Activated naive CD4-positive, alpha-beta T cell treated with anti-CD3 and anti-CD28 coated beads, Interleukin-2, amount 10 ng/mL, durations not matched to agents 7 days and 5 days (primary cell): ENCODE data around the gene OR56A3.
"Not testable (repeated sequence)": the region's sequence is repeated elsewhere in the genome, so short reads cannot be mapped to it uniquely, and the experiment has no call there.

Source experiments
- CTCF ChIA-PET: fragments of 350-600 bp; sonication (Branson Sonifier 250); formaldehyde crosslinking; loops from one replicate; lab custom pipeline; 2021; ENCODE audit warnings: antibody characterized with exemption; lab: Charles Lee
- DNase-seq: peaks from one replicate; pipeline ENCODE4 v3.0.0-alpha.2; 2020
- H3K27ac Mint-ChIP-seq: one replicate; pipeline ENCODE4 v1.8.0; 2021; ENCODE audit warnings: mild to moderate bottlenecking, moderate library complexity, mixed read lengths
- H3K27me3 Mint-ChIP-seq: one replicate; pipeline ENCODE4 v1.8.0; 2021; ENCODE audit warnings: mild to moderate bottlenecking, mixed read lengths
- H3K36me3 Mint-ChIP-seq: one replicate; pipeline ENCODE4 v1.8.0; 2021; ENCODE audit warnings: mixed read lengths
- H3K4me1 Mint-ChIP-seq: one replicate; pipeline ENCODE4 v1.8.0; 2021; ENCODE audit warnings: mixed read lengths
- H3K4me3 Mint-ChIP-seq: one replicate; pipeline ENCODE4 v1.8.0; 2021; ENCODE audit warnings: mild to moderate bottlenecking, moderate library complexity, mixed read lengths
- H3K9me3 Mint-ChIP-seq: one replicate; pipeline ENCODE4 v1.8.0; 2021; ENCODE audit warnings: mixed read lengths

Gene OR56A3

DNA sequence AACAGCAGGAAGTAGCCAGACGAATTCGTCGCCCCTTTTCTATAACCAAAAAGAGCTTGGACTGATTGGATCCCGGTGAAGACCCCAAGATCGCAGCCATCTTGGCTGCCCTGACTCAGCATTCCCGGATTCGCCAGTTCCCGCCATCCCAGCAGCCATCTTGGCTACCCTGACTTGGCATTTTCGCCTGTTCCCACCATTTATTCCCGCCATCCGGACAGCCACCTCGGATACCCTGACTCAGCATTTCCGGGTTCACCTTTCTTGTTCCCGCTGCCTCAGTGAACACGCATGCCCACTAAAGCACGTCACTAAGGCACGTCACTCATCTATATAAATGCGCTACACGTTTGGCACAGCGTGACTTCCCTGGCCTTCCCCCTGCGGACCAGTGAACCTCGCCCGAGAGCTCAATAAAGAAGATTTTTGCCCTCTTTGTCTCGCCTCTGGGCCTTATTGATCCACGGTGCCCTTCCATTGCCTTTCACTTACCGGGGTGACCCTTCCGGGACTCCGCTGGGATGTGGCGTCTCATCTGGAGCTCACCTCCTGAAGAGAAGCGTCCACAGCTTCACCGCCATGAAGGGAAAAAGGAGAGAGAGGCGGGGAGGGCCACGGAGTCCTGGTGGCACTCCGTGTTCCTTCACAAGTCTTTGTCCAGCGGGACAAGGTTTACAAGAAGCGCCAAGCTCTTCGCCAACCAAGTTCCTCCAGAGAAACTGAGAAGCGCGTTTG, 4.0 kb upstream of the OR56A3 start:
- H3K27ac Mint-ChIP-seq = no peak overlapping the region
- no peaks in the 10 kb centered on the region for H3K36me3 Mint-ChIP-seq
- H3K4me3 Mint-ChIP-seq = no peak overlapping the region
- CTCF ChIA-PET = no interaction called here
- peaks cover 4% of the 10 kb centered on the region for H3K27me3 Mint-ChIP-seq
- no peaks in the 10 kb centered on the region for H3K4me1 Mint-ChIP-seq
- DNase-seq = no peak
- peaks cover 6% of the 10 kb centered on the region for H3K9me3 Mint-ChIP-seq

DNA sequence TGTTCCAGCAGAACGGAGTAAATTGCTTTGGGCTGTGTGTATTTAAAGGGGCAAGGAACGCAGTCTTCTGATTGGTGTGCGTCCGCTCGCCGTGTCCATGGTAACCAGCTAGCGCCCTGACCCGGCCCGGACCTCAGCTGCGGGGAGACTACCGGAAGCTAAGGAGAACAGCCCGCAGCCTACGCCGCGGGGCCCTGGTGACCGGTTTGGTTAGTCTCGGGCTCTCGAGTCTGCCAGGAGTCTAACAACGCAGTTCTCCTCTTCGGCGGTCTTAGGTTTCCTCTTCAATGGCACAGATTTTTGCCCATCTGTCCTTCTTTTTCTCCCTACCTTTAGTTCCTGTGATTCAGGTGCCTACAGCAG, 3.5 kb upstream of the OR56A3 start:
- Mint-ChIP-seq H3K4me3 (no peak overlapping the region), H3K36me3 (no peaks in the 10 kb centered on the region), H3K27me3 (peaks cover 6% of the 10 kb centered on the region), H3K4me1 (no peaks in the 10 kb centered on the region), H3K9me3 (peaks cover 3% of the 10 kb centered on the region), H3K27ac (no peak overlapping the region)
- DNase-seq = no peak
- CTCF ChIA-PET = no interaction called here

DNA sequence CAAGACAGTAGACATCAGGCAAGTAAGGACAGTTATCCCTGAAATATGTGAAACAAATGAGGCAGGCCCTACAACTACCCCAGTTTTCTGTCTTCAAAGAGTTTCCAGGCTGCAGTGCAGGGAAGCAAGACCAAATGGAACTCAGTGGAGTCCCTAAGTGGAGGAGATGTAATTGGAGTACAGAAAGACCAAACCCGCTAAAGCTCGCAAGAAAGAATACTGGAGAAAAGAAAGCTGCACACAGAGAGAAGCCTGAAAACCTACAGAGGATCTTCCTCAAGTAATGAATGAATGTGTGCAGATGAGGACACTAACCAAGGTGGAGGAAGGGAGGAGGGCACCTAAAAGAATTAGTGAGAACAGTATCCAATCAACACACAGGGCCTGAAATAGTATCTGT, 1.3 kb upstream of the OR56A3 start:
- Mint-ChIP-seq H3K4me3 (no peak overlapping the region), H3K4me1 (no peaks in the 10 kb centered on the region), H3K9me3 (peaks cover 2% of the 10 kb centered on the region), H3K36me3 (no peaks in the 10 kb centered on the region), H3K27ac (no peak overlapping the region), H3K27me3 (peaks cover 6% of the 10 kb centered on the region)
- DNase-seq = no peak
- CTCF ChIA-PET = no interaction called here

DNA sequence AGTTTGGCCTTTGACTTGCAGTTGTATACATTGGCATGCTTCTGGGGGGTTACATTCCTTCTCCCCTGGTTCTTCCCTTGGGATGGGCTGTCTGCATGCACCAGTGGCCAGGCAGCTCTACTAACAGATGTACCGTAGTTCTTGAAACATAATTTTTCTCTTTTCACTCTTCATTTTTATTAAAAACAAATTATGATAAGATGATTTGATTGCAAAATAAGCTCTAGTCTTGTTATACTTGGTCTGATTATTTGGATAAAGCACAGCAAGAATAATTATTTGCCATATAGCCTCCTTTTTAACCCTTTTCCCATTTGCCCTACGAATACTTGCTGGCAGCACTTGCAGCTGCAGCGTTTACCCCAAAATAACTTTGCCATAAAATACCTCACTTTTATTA, 13.5 kb downstream of the OR56A3 start:
- H3K27me3 Mint-ChIP-seq = no peaks in the 10 kb centered on the region
- no peak for DNase-seq
- H3K9me3 Mint-ChIP-seq = no peaks in the 10 kb centered on the region
- no peak overlapping the region for H3K4me3 Mint-ChIP-seq
- H3K36me3 Mint-ChIP-seq = no peaks in the 10 kb centered on the region
- H3K27ac Mint-ChIP-seq = no peak overlapping the region
- CTCF ChIA-PET = no interaction called here
- H3K4me1 Mint-ChIP-seq = no peaks in the 10 kb centered on the region

DNA sequence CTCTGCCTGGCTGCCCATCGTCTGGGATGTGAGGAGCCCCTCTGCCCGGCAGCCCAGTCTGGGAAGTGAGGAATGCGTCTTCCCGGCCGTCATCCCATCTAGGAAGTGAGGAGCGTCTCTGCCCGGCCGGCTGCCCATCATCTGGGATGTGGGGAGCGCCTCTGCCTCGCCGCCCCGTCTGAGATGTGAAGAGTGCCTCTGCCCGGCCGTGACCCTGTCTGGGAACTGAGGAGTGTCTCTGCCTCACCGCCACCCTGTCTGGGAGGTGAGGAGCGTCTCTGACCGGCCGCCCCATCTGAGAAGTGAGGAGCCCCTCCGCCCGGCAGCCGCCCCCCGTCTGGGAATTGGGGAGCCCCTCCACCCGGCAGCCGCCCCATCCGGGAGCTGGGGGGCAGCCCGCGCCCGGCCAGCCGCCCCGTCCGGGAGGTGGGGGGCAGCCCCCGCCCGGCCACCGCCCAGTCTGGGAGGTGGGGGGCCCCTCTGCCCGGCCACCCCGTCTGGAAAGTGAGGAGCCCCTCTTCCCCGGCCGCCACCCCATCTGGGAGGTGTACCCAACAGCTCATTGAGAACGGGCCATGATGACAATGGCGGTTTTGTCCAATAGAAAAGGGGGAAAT, 18.8 kb downstream of the OR56A3 start:
- H3K4me3 Mint-ChIP-seq, H3K4me1 Mint-ChIP-seq, CTCF ChIA-PET, H3K36me3 Mint-ChIP-seq, H3K27ac Mint-ChIP-seq, DNase-seq, H3K27me3 Mint-ChIP-seq: not testable (repeated sequence)
- H3K9me3 Mint-ChIP-seq = peaks cover 11% of the 10 kb centered on the region

DNA sequence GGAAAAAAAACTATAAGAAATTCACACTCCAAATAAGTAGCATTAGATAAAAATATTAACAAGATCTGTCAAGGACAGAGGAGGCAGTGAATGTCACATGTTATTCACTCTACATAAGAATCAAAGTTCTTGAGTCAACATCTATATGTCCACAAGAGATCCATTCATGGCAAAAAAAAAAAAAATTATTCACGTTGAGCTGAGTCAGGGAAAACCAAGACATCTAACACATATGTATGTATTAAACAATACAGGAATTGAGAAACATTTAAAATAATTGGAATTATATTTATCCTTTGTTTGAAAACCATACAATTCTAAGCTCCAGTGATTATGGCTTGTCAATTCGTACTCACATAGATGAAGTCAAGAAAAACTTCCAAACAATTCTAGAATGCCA, 24.9 kb downstream of the OR56A3 start:
- DNase-seq = no peak
- H3K27me3 Mint-ChIP-seq = no peaks in the 10 kb centered on the region
- CTCF ChIA-PET = no interaction called here
- H3K9me3 Mint-ChIP-seq = peaks cover 11% of the 10 kb centered on the region
- no peak overlapping the region for H3K4me3 Mint-ChIP-seq
- H3K36me3 Mint-ChIP-seq = no peaks in the 10 kb centered on the region
- no peak overlapping the region for H3K27ac Mint-ChIP-seq
- H3K4me1 Mint-ChIP-seq = no peaks in the 10 kb centered on the region

DNA sequence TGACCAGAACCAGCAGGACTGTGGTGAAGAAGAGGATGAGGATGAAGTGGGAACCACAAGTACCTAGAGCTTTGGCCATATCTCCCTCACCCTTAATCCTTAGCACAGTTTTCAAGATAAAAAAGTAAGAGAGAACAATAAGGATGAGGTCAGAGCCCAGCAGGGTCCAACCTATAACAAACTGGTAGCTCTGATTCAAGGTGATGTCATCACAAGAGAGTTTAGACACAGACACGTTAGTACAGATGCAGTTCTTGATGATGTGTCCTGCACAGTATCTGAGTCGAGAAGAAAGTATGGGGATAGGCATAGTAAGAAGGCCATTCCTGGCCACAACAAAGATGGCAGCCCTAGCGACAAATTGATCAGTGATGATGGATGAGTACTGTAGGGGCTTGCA, 25.7 kb downstream of the OR56A3 start:
- Mint-ChIP-seq H3K4me3 (no peak overlapping the region), H3K27ac (no peak overlapping the region), H3K27me3 (no peaks in the 10 kb centered on the region), H3K9me3 (peaks cover 9% of the 10 kb centered on the region), H3K36me3 (no peaks in the 10 kb centered on the region), H3K4me1 (no peaks in the 10 kb centered on the region)
- no peak for DNase-seq
- CTCF ChIA-PET = no interaction called here

DNA sequence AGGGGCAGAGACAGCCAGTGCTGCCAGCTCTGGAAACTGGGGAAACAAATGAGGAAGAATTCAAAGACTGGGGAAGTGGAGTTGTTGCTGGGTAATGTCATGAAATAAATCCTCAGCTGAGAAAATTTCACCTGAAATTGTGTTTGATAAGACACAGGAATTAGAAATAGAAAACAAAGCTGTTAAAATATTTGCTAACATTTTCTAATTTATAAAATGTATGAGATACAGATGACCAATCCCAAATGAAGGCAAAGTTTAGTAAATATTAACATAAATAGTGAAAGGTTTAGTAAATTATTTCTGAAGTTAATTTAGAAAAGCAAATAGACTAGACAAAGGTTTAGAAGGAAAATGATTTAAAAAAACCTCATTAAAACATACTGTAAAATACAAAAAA, 26.3 kb downstream of the OR56A3 start, which contains the start of gene OR56A5:
OR56A5 (minus strand) TSS at position 101 of the 400 bp plus-strand sequence; CDS start at position 101, 0 bp downstream.
- CTCF ChIA-PET = no interaction called here
- Mint-ChIP-seq H3K4me3 (no peak within 1 kb of the TSS), H3K4me1 (no peaks in the 10 kb centered on the region), H3K36me3 (no peaks in the 10 kb centered on the region), H3K27me3 (no peaks in the 10 kb centered on the region), H3K9me3 (peaks cover 4% of the 10 kb centered on the region), H3K27ac (no peak within 1 kb of the TSS)
- DNase-seq = no peak

DNA sequence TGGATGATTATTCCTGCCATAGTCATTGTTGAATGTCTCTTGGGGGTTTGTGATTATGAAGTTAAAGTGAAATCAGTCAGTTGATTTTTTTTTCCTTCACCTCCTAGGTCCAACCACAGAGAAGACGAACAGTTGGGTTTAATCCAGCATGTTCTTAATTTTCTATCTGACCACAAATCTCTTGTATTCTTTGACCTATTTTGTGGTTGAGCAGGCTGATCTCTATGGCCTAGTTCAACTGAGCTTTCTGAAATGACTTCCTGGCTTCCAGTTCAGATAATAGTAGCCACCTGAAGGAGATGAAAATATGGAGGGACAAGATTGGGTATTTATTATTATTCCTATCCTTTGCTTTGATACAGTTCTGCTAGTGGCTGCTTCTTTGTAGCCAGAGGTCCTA, 31.5 kb downstream of the OR56A3 start:
- H3K9me3 Mint-ChIP-seq = no peaks in the 10 kb centered on the region
- no peaks in the 10 kb centered on the region for H3K36me3 Mint-ChIP-seq
- H3K4me3 Mint-ChIP-seq = no peak overlapping the region
- H3K27ac Mint-ChIP-seq = no peak overlapping the region
- no peak for DNase-seq
- H3K4me1 Mint-ChIP-seq = no peaks in the 10 kb centered on the region
- CTCF ChIA-PET = no interaction called here
- H3K27me3 Mint-ChIP-seq = peaks cover 6% of the 10 kb centered on the region

DNA sequence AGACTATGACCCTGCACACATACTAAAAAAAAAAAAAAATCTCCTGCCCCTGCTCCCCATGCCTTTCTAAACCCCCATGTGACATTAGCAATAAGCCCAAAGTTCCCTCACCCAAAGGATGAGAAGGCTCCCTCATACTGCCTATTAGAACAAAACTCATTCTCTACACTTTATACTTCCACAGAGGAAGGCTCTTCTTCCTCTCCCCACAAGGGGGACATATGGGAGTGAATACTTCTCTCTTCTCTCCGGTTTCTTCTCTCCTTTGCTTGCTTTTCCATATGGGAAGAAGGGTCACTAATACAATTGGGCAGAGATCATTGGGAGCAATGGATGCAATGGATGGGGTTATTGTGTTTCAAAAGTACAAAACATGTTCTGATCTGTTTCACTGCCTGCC, 41.4 kb downstream of the OR56A3 start:
- no peak overlapping the region for H3K4me3 Mint-ChIP-seq
- no peak overlapping the region for H3K27ac Mint-ChIP-seq
- no peak for DNase-seq
- H3K36me3 Mint-ChIP-seq = no peaks in the 10 kb centered on the region
- peaks cover 3% of the 10 kb centered on the region for H3K27me3 Mint-ChIP-seq
- CTCF ChIA-PET = no interaction called here
- no peaks in the 10 kb centered on the region for H3K9me3 Mint-ChIP-seq
- no peaks in the 10 kb centered on the region for H3K4me1 Mint-ChIP-seq

DNA sequence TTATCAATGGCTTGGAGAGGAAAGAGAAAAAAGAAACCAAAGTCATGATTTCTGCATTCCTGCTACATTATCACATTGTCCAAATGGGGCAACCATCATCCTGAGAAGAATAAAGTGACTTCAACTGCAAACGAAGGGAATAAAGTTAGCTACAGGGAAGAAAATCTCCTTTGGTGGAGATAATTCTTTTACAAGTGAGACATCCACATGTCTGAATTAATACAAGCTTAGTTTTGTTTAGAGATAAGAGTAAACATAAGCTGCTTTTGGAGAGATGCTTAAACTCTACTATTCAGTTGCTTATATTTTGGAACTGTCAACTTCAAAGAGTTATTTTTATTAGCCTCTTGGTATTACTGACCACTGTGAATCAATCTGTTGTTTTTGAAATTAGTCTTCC, 44.8 kb downstream of the OR56A3 start, which contains the start of gene OR52L1:
OR52L1 (minus strand) TSS at position 101 of the 400 bp plus-strand sequence; CDS start at position 46, 55 bp downstream.
- H3K27ac Mint-ChIP-seq = no peak within 1 kb of the TSS
- no peaks in the 10 kb centered on the region for H3K36me3 Mint-ChIP-seq
- no peaks in the 10 kb centered on the region for H3K4me1 Mint-ChIP-seq
- CTCF ChIA-PET = no interaction called here
- H3K9me3 Mint-ChIP-seq = no peaks in the 10 kb centered on the region
- no peak within 1 kb of the TSS for H3K4me3 Mint-ChIP-seq
- no peak for DNase-seq
- H3K27me3 Mint-ChIP-seq = peaks cover 3% of the 10 kb centered on the region

DNA sequence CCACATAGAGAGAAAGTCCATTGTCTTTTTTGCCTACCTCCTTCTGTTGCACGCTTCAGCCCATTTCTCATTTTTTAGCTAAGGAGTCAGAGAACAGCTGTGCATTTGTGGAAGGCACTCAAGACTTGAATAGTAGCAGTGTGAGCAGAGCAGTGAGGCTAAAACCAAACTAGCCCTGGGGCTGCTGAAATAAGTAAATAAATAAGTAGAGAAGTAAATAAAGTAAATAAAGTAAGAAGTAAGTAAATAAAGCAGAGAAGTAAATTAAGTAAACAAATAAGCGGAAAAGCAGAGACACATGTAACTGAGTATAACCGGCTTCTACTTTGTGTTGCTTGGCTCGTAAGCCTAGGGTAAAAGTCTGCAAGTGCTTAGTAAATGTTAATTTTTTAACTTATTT, 47.2 kb downstream of the OR56A3 start:
- Mint-ChIP-seq H3K9me3 (no peaks in the 10 kb centered on the region), H3K36me3 (no peaks in the 10 kb centered on the region), H3K4me3 (no peak overlapping the region), H3K27me3 (peaks cover 7% of the 10 kb centered on the region), H3K27ac (no peak overlapping the region), H3K4me1 (no peaks in the 10 kb centered on the region)
- DNase-seq = no peak
- CTCF ChIA-PET = no interaction called here

DNA sequence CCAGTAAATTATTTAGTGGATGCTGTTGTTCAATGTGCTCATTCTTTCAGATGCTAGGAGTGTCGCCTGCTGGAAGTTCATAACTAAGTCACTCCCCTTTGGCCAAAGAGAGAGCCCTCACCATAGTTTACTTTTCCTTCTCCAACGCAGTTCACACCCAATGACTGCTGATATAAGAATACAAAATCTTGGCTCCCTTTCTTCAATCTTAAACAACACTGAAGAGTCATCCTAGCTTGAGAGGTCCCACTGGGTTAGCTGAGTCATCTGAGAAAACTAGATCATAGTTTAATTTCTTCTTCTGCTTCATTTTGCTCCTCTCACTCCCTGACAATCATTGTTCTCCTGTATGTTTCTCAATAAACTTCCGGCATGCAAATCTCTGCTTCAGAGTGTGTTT, 50.1 kb downstream of the OR56A3 start:
- Mint-ChIP-seq H3K27me3 (peaks cover 16% of the 10 kb centered on the region), H3K4me1 (no peaks in the 10 kb centered on the region), H3K27ac (no peak overlapping the region), H3K9me3 (no peaks in the 10 kb centered on the region), H3K36me3 (no peaks in the 10 kb centered on the region), H3K4me3 (no peak overlapping the region)
- no peak for DNase-seq
- CTCF ChIA-PET = interaction anchor here (1.0 kb wide), 1 partner anchor 359 kb away, joined by 4 read pairs; no protein-coding TSS in a partner anchor

DNA sequence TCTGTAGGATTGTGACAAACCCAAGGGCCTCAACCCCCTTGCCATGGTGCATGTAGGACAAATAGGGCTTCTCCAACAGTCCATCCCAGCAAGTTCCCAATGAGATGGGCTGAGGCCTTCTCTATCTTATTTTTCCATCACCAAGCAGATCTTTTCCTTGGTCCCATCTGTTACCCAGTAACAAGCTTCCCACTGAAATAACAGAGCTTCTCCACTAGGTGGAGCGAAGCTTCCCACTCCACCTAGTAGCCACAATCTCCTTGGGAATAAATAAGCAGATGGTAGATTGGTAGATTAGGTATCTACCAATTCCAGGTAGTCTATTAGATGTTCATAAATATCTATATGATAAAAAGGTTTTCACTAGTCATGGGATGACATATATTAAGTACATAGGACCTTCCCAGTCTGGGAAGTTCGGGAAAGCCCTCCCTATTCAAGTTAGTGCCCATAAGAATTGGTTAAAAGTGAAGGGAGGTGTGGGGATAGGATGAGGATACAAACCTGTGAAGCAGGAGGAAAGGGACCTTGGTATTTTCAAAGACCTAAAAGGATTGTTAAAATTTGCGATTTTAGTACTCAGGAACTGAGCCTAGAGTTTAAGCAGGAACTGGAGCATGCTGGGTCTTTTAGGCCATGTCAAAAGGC, 50.7 kb downstream of the OR56A3 start:
- Mint-ChIP-seq H3K9me3 (no peaks in the 10 kb centered on the region), H3K4me3 (no peak overlapping the region), H3K4me1 (no peaks in the 10 kb centered on the region), H3K27ac (no peak overlapping the region), H3K36me3 (no peaks in the 10 kb centered on the region), H3K27me3 (peaks cover 16% of the 10 kb centered on the region)
- CTCF ChIA-PET = interaction anchor here (1.0 kb wide), 1 partner anchor 358 kb away, joined by 4 read pairs; no protein-coding TSS in a partner anchor
- no peak for DNase-seq

DNA sequence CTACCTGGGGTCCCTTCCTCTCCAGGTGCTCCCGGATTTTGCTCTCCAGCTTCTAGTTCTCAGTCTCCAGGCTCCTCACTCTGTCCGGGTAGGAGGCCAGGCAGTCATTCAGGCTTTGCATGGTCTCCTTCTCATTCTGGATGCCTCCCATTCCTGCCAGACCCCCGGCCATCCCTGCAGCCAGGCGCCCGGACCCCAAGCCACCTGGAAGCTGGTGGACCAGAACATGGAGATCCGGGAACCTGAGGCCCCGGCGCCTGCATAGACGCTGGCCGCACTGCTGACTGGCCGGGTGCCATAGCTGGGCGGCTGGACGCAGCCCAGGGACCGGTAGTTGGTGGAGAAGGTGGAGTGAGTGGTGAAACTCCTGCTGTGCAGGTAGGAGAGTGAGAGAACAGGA, 52.7 kb downstream of the OR56A3 start:
- H3K9me3 Mint-ChIP-seq = no peaks in the 10 kb centered on the region
- no peaks in the 10 kb centered on the region for H3K4me1 Mint-ChIP-seq
- no peak overlapping the region for H3K27ac Mint-ChIP-seq
- H3K27me3 Mint-ChIP-seq = peaks cover 16% of the 10 kb centered on the region
- no peaks in the 10 kb centered on the region for H3K36me3 Mint-ChIP-seq
- no peak for DNase-seq
- CTCF ChIA-PET = interaction anchor here (1.2 kb wide), 1 partner anchor 358 kb away, joined by 4 read pairs; no protein-coding TSS in a partner anchor
- H3K4me3 Mint-ChIP-seq = no peak overlapping the region
